ENCODE data around the gene DDX39B.

GRCh38 chr6:31546339-31546957, 4.6 kb upstream of the DDX39B start, which contains the start of gene ATP6V1G2:
- TF ChIP-seq CTCF (IDR thresholded peaks at IDR 0.05; ENCODE audit: low read depth, low read length, poor library complexity, severe bottlenecking) (peak; percentile 99), EZH2phosphoT487 (IDR thresholded peaks at IDR 0.05; ENCODE audit: borderline replicate concordance, low read length) (no peak)

Data from DOHH2 (cell line).